ENCODE data around the gene SEC63.
"Not testable (repeated sequence)": the region's sequence is repeated elsewhere in the genome, so short reads cannot be mapped to it uniquely, and the experiment has no call there.

The SEC63 gene

GRCh38 chr6:107917451-107918375, 40.3 kb downstream of the SEC63 start:
- no peak for DNase-seq

DNA sequence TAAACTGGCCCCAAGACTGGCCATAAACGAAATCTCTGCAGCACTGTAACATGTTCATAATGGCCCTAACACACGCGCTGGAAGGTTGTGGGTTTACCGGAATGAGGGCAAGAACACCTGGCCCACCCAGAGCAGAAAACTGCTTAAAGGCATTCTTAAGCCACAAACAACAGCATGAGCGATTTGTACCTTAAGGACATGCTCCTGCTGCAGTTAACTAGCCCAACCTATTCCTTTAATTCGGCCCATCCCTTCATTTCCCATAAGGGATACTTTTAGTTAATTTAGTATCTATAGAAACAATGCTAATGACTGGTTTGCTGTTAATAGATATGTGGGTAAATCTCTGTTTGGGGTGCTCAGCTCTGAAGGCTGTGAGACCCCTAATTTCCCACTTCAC, 41.0 kb downstream of the SEC63 start:
- DNase-seq = not testable (repeated sequence)

DNA sequence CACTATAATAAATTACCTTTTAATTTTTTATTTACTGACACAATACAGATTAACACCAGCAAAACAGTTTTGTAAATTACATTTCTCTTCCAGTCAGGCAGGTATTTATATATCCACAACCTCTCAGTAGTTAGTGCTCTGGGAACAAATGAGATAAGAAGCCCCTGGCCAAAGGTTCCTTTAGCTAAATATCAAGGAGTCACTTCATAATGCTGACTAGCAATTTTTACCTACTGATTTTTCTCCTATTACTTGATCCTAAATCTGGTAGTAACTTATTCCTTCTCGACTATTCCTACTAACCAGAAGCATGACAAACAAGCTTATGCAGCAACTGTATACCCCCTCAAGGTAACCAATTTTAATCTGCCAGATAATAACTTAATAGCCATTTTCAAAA, 46.3 kb downstream of the SEC63 start:
- no peak for DNase-seq

- DNase-seq = no peak
Measured at GRCh38 chr6:107894809-107895396, 63.1 kb downstream of the SEC63 start.

DNA sequence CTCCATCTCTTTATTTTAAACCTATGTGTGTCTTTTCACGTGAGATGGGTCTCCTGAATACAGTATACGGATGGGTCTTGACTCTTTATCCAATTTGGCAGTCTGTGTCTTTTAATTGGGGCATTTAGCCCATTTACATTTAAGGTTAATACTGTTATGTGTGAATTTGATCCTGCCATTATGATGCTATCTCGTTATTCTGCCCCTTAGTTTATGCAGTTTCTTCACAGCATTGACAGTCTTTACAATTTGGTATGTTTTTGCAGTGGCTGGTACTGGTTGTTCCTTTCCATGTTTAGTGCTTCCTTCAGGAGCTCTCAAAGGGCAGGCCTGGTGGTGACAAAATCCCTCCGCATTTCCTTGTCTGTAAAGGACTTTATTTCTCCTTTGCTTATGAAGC, 67.6 kb downstream of the SEC63 start:
- DNase-seq = not testable (repeated sequence)

DNA sequence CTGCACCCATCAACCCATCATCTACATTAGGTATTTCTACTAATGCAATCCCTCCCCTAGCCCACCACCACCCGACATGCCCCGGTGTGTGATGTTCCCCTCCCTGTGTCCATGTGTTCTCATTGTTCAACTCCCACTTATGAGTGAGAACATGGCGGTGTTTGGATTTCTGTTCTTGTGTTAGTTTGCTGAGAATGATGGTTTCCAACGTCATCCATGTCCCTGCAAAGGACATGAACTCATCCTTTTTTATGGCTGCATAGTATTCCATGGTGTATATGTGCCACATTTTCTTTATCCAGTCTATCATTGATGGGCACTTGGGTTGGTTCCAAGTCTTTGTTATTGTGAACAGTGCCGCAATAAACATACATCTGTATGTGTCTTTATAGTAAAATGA, 72.1 kb downstream of the SEC63 start:
- not testable (repeated sequence) for DNase-seq

DNA sequence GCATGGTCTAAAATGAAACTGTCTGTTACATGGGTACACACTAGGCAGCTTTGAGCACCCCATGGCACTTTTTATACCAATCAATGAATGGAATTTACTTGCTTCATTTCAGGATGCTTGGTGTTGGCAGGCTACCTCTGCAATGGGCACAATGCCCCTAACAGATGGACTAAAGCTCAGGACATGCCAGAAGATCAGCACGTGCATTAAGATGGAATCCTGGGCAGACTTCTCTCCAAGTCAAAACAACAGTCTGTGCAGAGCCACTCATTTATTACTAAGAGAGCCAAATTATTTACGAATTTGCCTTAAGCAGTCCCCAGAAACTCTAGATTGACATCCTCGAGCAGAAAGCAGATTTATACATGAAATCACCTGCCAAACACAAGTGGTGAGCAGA, 78.1 kb downstream of the SEC63 start:
- no peak for DNase-seq

DNA sequence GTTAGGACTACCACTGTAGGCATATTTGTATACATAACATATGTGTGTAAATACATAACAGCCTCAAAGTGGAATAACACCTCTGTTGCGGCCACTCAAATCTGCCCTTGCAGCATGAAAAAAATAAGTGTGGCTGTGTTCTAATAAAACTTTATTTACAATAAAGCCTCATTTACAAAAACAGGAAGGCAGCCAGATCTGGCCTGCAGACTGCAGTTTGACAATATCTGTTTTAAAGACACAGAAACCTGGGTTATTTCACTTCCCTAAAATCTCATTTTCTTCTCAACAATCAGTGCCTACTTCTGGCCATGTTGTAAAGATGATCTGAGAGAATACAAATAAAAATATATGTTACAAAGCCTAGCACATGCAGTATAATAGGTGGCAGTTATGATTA, 80.0 kb downstream of the SEC63 start:
- DNase-seq = no peak

GRCh38 chr6:107871976-107872375, 86.0 kb downstream of the SEC63 start:
- DNase-seq = no peak

GRCh38 chr6:107871512-107871911, 86.5 kb downstream of the SEC63 start:
- DNase-seq = not testable (repeated sequence)

DNA sequence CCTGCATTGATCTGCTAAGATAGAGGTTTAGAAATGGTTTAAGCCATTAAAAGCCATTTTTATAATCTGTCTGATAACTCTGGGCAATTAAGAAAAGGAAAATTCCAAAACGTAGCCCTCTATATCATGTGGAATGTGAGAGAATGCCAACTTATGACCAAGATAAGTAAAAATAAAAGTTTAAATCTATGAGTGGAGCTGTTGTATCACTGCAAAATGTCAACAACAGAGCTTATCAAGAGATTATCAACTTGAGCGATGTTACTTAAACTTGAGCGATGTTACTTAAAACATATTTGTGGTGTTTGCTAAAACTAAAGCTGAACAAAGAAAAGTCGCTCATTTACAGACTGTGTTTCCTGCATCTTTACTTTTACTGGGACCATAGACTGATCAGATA, 87.0 kb downstream of the SEC63 start:
- DNase-seq = no peak

DNA sequence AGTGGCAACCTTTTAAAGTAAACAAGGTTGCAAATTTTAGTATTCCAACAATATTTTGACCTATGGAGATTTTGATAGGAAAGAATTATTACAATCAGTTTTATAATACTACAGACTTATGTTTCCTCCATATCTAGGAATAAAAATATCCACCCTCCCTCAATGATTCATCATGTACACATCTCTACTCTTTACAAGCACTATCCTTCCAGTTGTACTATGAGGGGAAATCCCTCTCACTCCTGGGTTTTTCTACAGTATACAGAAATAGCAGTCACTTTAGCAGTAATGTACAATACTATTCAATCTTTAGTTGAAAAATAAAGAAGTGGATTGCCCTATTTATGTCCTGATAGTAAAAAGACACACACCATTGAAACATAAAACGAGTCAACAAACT, 87.6 kb downstream of the SEC63 start:
- DNase-seq = no peak

DNA sequence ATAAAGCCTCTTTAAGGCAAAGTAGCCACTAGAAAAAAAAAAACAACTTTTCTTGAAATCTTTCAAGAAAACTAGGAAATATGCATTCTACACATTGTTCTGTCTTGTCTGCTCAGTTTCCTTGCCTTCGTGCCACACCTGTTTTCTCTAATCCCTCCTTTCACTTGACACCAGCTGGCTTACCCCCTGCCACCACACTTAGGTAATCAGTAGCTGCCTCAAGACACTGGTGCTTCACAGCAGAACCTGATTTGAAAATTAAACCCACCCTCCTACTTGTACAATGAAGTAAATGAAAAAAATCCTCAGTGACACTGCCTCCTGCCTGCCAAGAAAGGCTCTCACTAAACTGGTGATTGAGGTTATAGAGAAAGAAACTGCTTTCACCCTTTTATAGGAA, 88.1 kb downstream of the SEC63 start:
- DNase-seq = no peak

- no peak for DNase-seq
Measured at GRCh38 chr6:107868867-107869611, 89.0 kb downstream of the SEC63 start.

GRCh38 chr6:107867302-107867615, 90.7 kb downstream of the SEC63 start:
- no peak for DNase-seq

GRCh38 chr6:107866606-107867301, 91.3 kb downstream of the SEC63 start:
- DNase-seq = no peak

- DNase-seq = no peak
Measured at GRCh38 chr6:107864226-107865127, 93.5 kb downstream of the SEC63 start.

DNA sequence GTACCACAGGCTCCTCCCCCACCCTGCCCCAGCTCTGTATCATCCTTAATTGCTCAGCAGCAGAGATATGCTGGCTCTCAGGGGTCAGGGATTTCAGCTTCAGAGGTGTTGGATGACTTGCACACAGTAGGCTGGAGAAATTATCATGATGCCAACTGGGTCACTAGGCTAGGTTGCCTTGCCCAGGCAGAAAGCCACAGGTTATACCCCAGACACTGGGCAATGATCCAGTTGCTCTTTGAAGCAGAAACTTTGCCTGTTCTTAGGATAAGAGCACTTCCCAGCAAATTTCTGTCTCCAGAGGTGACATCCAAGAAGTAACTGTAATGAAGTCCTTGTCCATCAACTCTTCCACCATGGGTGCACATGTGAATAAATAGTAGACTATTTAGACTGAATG, 95.6 kb downstream of the SEC63 start:
- DNase-seq = no peak

DNA sequence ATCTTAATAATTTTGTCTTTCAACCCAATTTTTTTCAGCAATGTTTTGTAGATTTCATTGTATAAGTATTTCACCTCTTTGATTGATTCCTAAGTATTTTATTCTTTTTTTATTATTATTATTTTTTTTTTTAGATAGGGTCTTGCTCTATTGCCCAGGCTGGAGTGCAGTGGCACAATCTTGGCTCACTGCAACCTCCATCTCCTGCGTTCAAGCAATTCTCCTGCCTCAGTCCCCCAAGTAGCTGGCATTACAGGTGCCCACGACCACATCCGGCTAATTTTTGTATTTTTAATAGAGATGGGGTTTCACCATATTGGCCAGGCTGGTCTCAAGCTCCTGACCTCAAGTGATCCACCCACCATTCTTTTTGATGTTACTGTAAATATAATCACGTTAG, 97.0 kb downstream of the SEC63 start:
- DNase-seq = not testable (repeated sequence)

- not testable (repeated sequence) for DNase-seq
Measured at GRCh38 chr6:107860144-107860543, 97.9 kb downstream of the SEC63 start.

- DNase-seq = no peak
Measured at GRCh38 chr6:107853230-107853629, 104.8 kb downstream of the SEC63 start.

DNA sequence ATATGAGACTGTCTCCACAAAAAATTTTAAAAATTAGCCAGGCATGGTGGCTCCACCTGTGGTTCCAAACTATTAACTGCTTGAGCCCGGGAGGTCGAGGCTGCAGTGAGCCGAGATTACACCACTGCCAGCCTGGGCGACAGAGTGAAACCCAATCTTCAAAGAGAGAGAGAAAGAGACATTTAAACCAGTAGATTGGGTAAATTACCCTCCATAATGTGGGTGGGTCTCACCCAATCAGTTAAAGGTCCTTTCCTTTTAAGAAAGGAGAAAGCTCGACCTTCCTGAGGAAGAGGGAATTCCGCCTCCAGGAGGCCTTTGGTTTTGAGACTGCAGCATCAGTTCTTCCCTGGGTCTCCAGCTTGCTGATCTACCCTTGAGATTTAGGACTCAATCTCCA, 108.7 kb downstream of the SEC63 start:
- no peak for DNase-seq

All from activated T-cell treated with anti-CD3 and anti-CD28 coated beads for 4 hours (primary cell).